MM.1S (cell line): ENCODE measurements around the gene DHPS.

ENCODE experiments used
- CTCF ChIP-seq: fragments of 300-600 bp; sonication (generic); IDR thresholded peaks from 2 replicates; pipeline ENCODE4 v1.5.1; 2016; ENCODE audit warnings: antibody characterized with exemption, low read length, mixed read lengths
- EZH2phosphoT487 ChIP-seq: fragments of 300-600 bp; sonication (generic); IDR thresholded peaks from 2 replicates; pipeline ENCODE4 v1.6.1; 2018; ENCODE audit warnings: antibody characterized with exemption, low read length

DNA sequence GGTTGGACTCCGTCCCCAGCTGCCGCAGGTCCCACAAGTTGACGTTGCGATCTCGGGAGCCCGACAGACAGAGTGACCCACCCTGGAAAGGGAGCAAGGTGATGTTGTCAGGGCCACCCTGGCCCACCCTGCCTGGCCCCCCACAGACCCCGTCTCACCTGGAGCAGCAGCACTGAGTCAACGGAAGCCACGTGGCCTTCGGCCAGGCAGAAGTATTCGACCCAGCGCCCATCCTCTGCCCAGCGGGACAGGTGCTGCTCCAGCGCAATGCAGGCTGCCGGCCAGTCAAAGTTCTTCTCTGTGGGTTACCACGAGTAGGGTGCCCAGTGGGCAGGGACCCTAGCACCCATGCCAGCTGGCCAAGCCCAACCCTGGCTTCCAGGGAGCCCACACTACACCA lies 13.0 kb upstream of the DHPS start:
- TF ChIP-seq EZH2phosphoT487 (no peak), CTCF (no peak)
